Gastroesophageal sphincter (tissue), 3 donors: ENCODE results near the gene ITGAE.

Experiments
- POLR2A ChIP-seq, 2 donors: fragments of 450-650 bp; IDR thresholded peaks; one replicate each; pipeline ENCODE4 v1.6.1; 2017; ENCODE audit warnings: antibody characterized with exemption in 2 of 2, mild to moderate bottlenecking in 2 of 2, moderate library complexity in 1 of 2
- TF ChIP-seq, protein P1 (sequence below), 4 experiments: fragments of 200-600 bp in 2 of 4; fragments of 450-650 bp in 2 of 4; sonication (generic) in 1 of 4; IDR thresholded peaks; one replicate each; pipeline ENCODE4 v1.5.1; 2017 to 2019; ENCODE audit warnings: antibody characterized with exemption in 4 of 4, mild to moderate bottlenecking in 2 of 4, moderate library complexity in 2 of 4

DNA sequence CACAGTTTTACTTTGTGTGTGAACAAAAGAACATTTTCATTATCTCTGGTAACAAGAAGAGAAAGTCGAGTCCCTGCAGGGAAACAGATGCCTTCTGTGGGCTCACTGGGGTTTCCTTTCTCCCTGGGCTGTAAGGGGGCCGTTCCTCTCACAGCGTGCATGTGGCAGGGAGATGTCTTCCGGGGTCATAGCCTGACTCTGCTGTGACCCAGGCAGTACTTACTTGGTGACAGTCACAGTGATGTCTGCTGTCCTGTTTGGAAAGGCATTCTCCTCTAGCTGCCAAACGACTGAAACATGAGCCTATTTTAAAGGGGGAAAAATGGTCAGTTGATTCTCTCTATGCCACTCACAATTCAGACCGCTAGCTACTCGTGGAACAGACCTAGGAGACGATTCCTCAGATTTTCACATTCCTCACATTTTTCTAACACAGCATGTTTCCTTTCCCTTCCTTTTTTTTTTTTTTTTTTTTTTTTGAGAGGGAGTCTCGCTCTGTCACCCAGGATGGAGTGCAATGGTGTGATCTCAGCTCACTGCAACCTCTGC lies 70.0 kb downstream of the ITGAE start:
- TF ChIP-seq, protein P1, sequence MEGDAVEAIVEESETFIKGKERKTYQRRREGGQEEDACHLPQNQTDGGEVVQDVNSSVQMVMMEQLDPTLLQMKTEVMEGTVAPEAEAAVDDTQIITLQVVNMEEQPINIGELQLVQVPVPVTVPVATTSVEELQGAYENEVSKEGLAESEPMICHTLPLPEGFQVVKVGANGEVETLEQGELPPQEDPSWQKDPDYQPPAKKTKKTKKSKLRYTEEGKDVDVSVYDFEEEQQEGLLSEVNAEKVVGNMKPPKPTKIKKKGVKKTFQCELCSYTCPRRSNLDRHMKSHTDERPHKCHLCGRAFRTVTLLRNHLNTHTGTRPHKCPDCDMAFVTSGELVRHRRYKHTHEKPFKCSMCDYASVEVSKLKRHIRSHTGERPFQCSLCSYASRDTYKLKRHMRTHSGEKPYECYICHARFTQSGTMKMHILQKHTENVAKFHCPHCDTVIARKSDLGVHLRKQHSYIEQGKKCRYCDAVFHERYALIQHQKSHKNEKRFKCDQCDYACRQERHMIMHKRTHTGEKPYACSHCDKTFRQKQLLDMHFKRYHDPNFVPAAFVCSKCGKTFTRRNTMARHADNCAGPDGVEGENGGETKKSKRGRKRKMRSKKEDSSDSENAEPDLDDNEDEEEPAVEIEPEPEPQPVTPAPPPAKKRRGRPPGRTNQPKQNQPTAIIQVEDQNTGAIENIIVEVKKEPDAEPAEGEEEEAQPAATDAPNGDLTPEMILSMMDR (IDR thresholded peaks at IDR 0.05) = no peak
- TF ChIP-seq POLR2A (IDR thresholded peaks at IDR 0.05) = no peak
